ENCODE results near the gene SUGCT.
"Not testable (repeated sequence)": the region's sequence is repeated elsewhere in the genome, so short reads cannot be mapped to it uniquely, and the experiment has no call there.

SUGCT gene

DNA sequence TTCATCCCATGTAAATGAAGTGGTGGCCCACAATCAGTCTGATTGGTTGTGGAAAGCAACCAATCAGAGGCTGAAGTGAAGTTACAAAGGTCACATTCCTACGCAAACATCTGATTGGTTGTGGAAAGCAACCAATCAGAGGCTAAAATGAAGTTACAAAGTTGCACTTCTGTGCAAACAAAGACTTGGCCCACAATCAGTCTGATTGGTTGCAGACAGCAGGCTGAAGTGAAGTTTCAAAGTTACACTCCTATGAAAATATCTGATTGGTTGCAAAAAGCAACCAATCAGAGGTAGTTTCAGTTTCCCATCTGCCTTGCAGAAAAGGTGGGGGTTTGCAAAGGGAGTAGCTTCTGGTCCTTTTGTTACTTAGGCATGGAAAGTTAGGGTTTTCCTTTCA is 492.6 kb downstream of the SUGCT start:
- not testable (repeated sequence) for H3K4me1 ChIP-seq (ENCODE audit: control insufficient read depth in 5 of 5, insufficient read depth in 5 of 5, low read length in 5 of 5); H3K9me3 ChIP-seq (ENCODE audit: control insufficient read depth in 5 of 5, low read length in 5 of 5); H3K4me3 ChIP-seq (ENCODE audit: low read depth in 1 of 5, low read length in 5 of 5); H3K9ac ChIP-seq (ENCODE audit: low read length in 5 of 5); H3K27me3 ChIP-seq (ENCODE audit: control insufficient read depth in 5 of 5, insufficient read depth in 4 of 5, low read length in 5 of 5); H3K27ac ChIP-seq (ENCODE audit: low read depth, low read length); H3K36me3 ChIP-seq (ENCODE audit: control insufficient read depth in 5 of 5, insufficient read depth in 5 of 5, low read length in 5 of 5)

- H3K36me3 ChIP-seq (ENCODE audit: control insufficient read depth in 5 of 5, insufficient read depth in 5 of 5, low read length in 5 of 5), result no peaks in the 10 kb centered on the region
- H3K9ac ChIP-seq (ENCODE audit: low read length in 5 of 5), result no peak overlapping the region
- no peaks in the 10 kb centered on the region for H3K4me1 ChIP-seq (ENCODE audit: control insufficient read depth in 5 of 5, insufficient read depth in 5 of 5, low read length in 5 of 5)
- no peak overlapping the region for H3K4me3 ChIP-seq (ENCODE audit: low read depth in 1 of 5, low read length in 5 of 5)
- H3K27ac ChIP-seq (ENCODE audit: low read depth, low read length), result no peak overlapping the region
- no peaks in the 10 kb centered on the region for H3K9me3 ChIP-seq (ENCODE audit: control insufficient read depth in 5 of 5, low read length in 5 of 5)
- no peaks in the 10 kb centered on the region for H3K27me3 ChIP-seq (ENCODE audit: control insufficient read depth in 5 of 5, insufficient read depth in 4 of 5, low read length in 5 of 5)
These were observed 495.1 kb downstream of the SUGCT start for GRCh38 chr7:40629891-40630290.

GRCh38 chr7:40634118-40634517 is 499.3 kb downstream of the SUGCT start:
- Histone ChIP-seq H3K9ac (ENCODE audit: low read length in 5 of 5) (no peak overlapping the region), H3K4me3 (ENCODE audit: low read depth in 1 of 5, low read length in 5 of 5) (no peak overlapping the region)

GRCh38 chr7:40638545-40639320 is 503.9 kb downstream of the SUGCT start:
- no peaks in the 10 kb centered on the region for H3K36me3 ChIP-seq (ENCODE audit: control insufficient read depth in 5 of 5, insufficient read depth in 5 of 5, low read length in 5 of 5)
- H3K9me3 ChIP-seq (ENCODE audit: control insufficient read depth in 5 of 5, low read length in 5 of 5), result no peaks in the 10 kb centered on the region
- H3K4me1 ChIP-seq (ENCODE audit: control insufficient read depth in 5 of 5, insufficient read depth in 5 of 5, low read length in 5 of 5), result no peaks in the 10 kb centered on the region
- no peak overlapping the region for H3K27ac ChIP-seq (ENCODE audit: low read depth, low read length)
- H3K4me3 ChIP-seq (ENCODE audit: low read depth in 1 of 5, low read length in 5 of 5), result no peak overlapping the region
- H3K27me3 ChIP-seq (ENCODE audit: control insufficient read depth in 5 of 5, insufficient read depth in 4 of 5, low read length in 5 of 5), result no peaks in the 10 kb centered on the region
- H3K9ac ChIP-seq (ENCODE audit: low read length in 5 of 5), result no peak overlapping the region

More at GRCh38 chr7:40634118-40634517, 499.3 kb downstream of the SUGCT start:
- Histone ChIP-seq H3K27ac (ENCODE audit: low read depth, low read length) (no peak overlapping the region), H3K36me3 (ENCODE audit: control insufficient read depth in 5 of 5, insufficient read depth in 5 of 5, low read length in 5 of 5) (no peaks in the 10 kb centered on the region), H3K27me3 (ENCODE audit: control insufficient read depth in 5 of 5, insufficient read depth in 4 of 5, low read length in 5 of 5) (no peaks in the 10 kb centered on the region), H3K9me3 (ENCODE audit: control insufficient read depth in 5 of 5, low read length in 5 of 5) (no peaks in the 10 kb centered on the region), H3K4me1 (ENCODE audit: control insufficient read depth in 5 of 5, insufficient read depth in 5 of 5, low read length in 5 of 5) (no peaks in the 10 kb centered on the region)

DNA sequence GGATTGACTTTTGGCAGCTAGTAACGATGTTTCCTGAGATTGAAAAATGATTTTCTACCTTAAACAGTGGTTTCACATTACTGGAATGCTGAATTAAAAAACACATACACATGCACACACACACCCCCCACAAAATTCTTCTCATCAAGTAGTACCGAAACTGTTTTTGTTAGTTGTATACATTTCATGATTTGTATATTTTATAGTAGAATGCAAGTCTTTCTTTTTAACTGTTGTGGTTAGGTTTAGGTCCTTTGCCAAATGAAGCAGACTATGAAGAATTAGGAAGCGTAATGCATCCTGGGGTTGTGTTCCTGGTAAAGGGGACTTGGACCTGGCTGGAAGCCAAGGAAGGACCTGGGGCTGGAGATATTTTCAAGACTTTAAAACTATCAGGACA is 505.8 kb downstream of the SUGCT start:
- Histone ChIP-seq H3K9me3 (ENCODE audit: control insufficient read depth in 5 of 5, low read length in 5 of 5) (no peaks in the 10 kb centered on the region), H3K27me3 (ENCODE audit: control insufficient read depth in 5 of 5, insufficient read depth in 4 of 5, low read length in 5 of 5) (no peaks in the 10 kb centered on the region), H3K9ac (ENCODE audit: low read length in 5 of 5) (no peak overlapping the region), H3K4me1 (ENCODE audit: control insufficient read depth in 5 of 5, insufficient read depth in 5 of 5, low read length in 5 of 5) (no peaks in the 10 kb centered on the region), H3K27ac (ENCODE audit: low read depth, low read length) (no peak overlapping the region), H3K4me3 (ENCODE audit: low read depth in 1 of 5, low read length in 5 of 5) (no peak overlapping the region), H3K36me3 (ENCODE audit: control insufficient read depth in 5 of 5, insufficient read depth in 5 of 5, low read length in 5 of 5) (no peaks in the 10 kb centered on the region)

DNA sequence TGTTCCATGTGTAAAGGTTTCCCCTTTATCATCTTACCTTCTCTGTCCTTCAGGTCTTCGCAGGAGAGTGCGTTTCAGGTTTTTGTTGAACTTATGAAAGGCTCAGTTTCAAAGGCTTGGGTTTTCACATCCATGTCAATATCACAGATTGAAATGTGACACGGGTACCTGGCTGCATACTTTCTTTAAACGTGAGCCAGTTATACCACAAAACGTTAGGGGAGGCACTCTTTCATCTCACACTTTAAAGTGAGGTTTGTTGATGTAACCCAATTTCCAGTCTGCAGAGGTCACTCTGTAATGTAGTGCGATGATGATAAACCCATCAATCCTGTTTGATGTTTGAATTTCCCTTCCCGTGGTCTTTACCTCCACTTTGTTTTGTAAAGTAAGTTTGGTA is 506.9 kb downstream of the SUGCT start:
- H3K4me3 ChIP-seq (ENCODE audit: low read depth in 1 of 5, low read length in 5 of 5), result no peak overlapping the region
- H3K4me1 ChIP-seq (ENCODE audit: control insufficient read depth in 5 of 5, insufficient read depth in 5 of 5, low read length in 5 of 5), result no peaks in the 10 kb centered on the region
- H3K9me3 ChIP-seq (ENCODE audit: control insufficient read depth in 5 of 5, low read length in 5 of 5), result no peaks in the 10 kb centered on the region
- no peaks in the 10 kb centered on the region for H3K36me3 ChIP-seq (ENCODE audit: control insufficient read depth in 5 of 5, insufficient read depth in 5 of 5, low read length in 5 of 5)
- H3K9ac ChIP-seq (ENCODE audit: low read length in 5 of 5), result no peak overlapping the region
- H3K27me3 ChIP-seq (ENCODE audit: control insufficient read depth in 5 of 5, insufficient read depth in 4 of 5, low read length in 5 of 5), result no peaks in the 10 kb centered on the region
- no peak overlapping the region for H3K27ac ChIP-seq (ENCODE audit: low read depth, low read length)

- no peaks in the 10 kb centered on the region for H3K9me3 ChIP-seq (ENCODE audit: control insufficient read depth in 5 of 5, low read length in 5 of 5)
- H3K27ac ChIP-seq (ENCODE audit: low read depth, low read length), result no peak overlapping the region
- H3K36me3 ChIP-seq (ENCODE audit: control insufficient read depth in 5 of 5, insufficient read depth in 5 of 5, low read length in 5 of 5), result no peaks in the 10 kb centered on the region
- no peaks in the 10 kb centered on the region for H3K4me1 ChIP-seq (ENCODE audit: control insufficient read depth in 5 of 5, insufficient read depth in 5 of 5, low read length in 5 of 5)
- H3K9ac ChIP-seq (ENCODE audit: low read length in 5 of 5), result no peak overlapping the region
- H3K4me3 ChIP-seq (ENCODE audit: low read depth in 1 of 5, low read length in 5 of 5), result no peak overlapping the region
- no peaks in the 10 kb centered on the region for H3K27me3 ChIP-seq (ENCODE audit: control insufficient read depth in 5 of 5, insufficient read depth in 4 of 5, low read length in 5 of 5)
These were observed 508.9 kb downstream of the SUGCT start for GRCh38 chr7:40643664-40644063.

DNA sequence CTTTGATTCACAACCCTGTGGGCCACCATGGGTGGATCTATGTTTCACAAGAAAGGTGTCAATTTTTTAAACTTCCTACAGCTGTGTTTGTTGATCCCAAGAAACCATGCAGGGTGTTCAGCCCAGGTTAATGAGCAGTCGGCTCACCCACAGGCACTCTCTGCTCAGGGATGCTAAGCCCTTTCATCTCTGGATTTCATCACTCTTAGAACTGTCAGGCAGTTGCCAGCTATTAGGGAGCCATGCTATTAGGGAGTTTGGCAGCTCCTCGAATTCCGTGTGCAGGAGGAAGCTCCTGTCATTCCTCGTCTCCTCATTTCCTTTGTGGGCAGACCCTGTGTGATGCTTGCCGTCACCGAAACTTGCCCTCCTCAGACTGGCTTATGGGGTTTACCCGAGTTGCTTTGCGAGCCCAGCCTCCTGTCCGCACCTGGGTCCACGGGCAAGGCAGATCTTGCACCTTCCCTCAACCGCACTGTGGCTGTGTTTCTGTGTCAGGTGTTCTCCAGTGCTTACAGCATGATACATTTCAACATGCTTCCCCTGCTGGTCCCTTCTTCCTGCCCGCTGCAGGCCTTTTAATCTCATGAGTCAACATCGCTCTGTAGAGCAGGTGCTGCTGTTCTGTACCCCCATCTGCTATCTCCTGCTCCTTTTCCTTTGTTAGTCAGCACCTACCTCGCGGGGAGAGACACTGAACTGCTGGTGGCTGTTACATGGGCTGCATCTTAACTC is 509.8 kb downstream of the SUGCT start:
- H3K4me3 ChIP-seq (ENCODE audit: low read depth in 1 of 5, low read length in 5 of 5), result no peak overlapping the region
- H3K9me3 ChIP-seq (ENCODE audit: control insufficient read depth in 5 of 5, low read length in 5 of 5), result no peaks in the 10 kb centered on the region
- no peak overlapping the region for H3K27ac ChIP-seq (ENCODE audit: low read depth, low read length)
- no peaks in the 10 kb centered on the region for H3K27me3 ChIP-seq (ENCODE audit: control insufficient read depth in 5 of 5, insufficient read depth in 4 of 5, low read length in 5 of 5)
- H3K4me1 ChIP-seq (ENCODE audit: control insufficient read depth in 5 of 5, insufficient read depth in 5 of 5, low read length in 5 of 5), result no peaks in the 10 kb centered on the region
- no peaks in the 10 kb centered on the region for H3K36me3 ChIP-seq (ENCODE audit: control insufficient read depth in 5 of 5, insufficient read depth in 5 of 5, low read length in 5 of 5)
- no peak overlapping the region for H3K9ac ChIP-seq (ENCODE audit: low read length in 5 of 5)

GRCh38 chr7:40645197-40645596 is 510.4 kb downstream of the SUGCT start:
- no peak overlapping the region for H3K9ac ChIP-seq (ENCODE audit: low read length in 5 of 5)
- no peaks in the 10 kb centered on the region for H3K27me3 ChIP-seq (ENCODE audit: control insufficient read depth in 5 of 5, insufficient read depth in 4 of 5, low read length in 5 of 5)
- no peaks in the 10 kb centered on the region for H3K9me3 ChIP-seq (ENCODE audit: control insufficient read depth in 5 of 5, low read length in 5 of 5)
- H3K4me3 ChIP-seq (ENCODE audit: low read depth in 1 of 5, low read length in 5 of 5), result no peak overlapping the region
- H3K36me3 ChIP-seq (ENCODE audit: control insufficient read depth in 5 of 5, insufficient read depth in 5 of 5, low read length in 5 of 5), result no peaks in the 10 kb centered on the region
- no peaks in the 10 kb centered on the region for H3K4me1 ChIP-seq (ENCODE audit: control insufficient read depth in 5 of 5, insufficient read depth in 5 of 5, low read length in 5 of 5)
- H3K27ac ChIP-seq (ENCODE audit: low read depth, low read length), result no peak overlapping the region

DNA sequence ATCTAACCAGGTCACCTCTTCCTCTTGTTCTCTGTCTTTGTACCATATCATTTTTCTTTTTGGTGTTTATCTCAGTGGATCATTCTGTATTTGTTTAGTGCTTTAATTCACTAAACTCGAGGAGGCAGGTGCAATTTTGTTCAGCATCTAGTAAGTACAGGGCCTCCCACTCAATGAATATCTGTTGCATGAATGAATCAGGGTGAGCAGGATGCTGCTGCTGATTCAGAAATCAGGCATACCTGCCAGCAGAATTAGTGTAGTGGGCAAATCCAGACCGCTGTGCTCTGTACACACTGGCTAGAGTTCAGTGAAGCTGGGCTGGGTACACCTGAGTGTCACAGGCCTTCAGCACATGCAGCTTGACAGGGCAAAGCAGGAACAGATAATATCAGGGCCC is 511.9 kb downstream of the SUGCT start:
- Histone ChIP-seq H3K9me3 (ENCODE audit: control insufficient read depth in 5 of 5, low read length in 5 of 5) (no peaks in the 10 kb centered on the region), H3K9ac (ENCODE audit: low read length in 5 of 5) (no peak overlapping the region), H3K27ac (ENCODE audit: low read depth, low read length) (no peak overlapping the region), H3K27me3 (ENCODE audit: control insufficient read depth in 5 of 5, insufficient read depth in 4 of 5, low read length in 5 of 5) (no peaks in the 10 kb centered on the region), H3K36me3 (ENCODE audit: control insufficient read depth in 5 of 5, insufficient read depth in 5 of 5, low read length in 5 of 5) (no peaks in the 10 kb centered on the region), H3K4me3 (ENCODE audit: low read depth in 1 of 5, low read length in 5 of 5) (no peak overlapping the region), H3K4me1 (ENCODE audit: control insufficient read depth in 5 of 5, insufficient read depth in 5 of 5, low read length in 5 of 5) (no peaks in the 10 kb centered on the region)

Data from subcutaneous abdominal adipose tissue (tissue), 5 donors.